ENCODE results near the gene BCAT1.

GRCh38 chr12:24945845-24946244, 3.1 kb downstream of the BCAT1 start:
- TF ChIP-seq CTCF (IDR thresholded peaks at IDR 0.05; ENCODE audit: poor library complexity) (no peak), EZH2 (IDR thresholded peaks at IDR 0.05; ENCODE audit: borderline replicate concordance) (no peak)

Data from hepatocyte (in vitro differentiated cells).